PC-9 (cell line): ENCODE results near the gene DIAPH3. TPM values are rescaled to one million over a fixed set of nuclear protein-coding genes. Genes with fewer than 3 reads are reported as not detected.

Experiments
- BruUV-seq: library from RNA; stranded (reverse); fragments of 400-500 nt; replicated peaks from 2 replicates; lab custom pipeline; 2021; lab: Mats Ljungman, UMichigan
- CTCF ChIA-PET: fragments of 300-600 bp; sonication (Branson Sonifier 250); formaldehyde crosslinking; loops from one replicate; lab custom pipeline; 2022; ENCODE audit warnings: antibody characterized with exemption; lab: Charles Lee
- POLR2A ChIA-PET: fragments of 300-600 bp; sonication (Branson Sonifier 250); formaldehyde crosslinking; loops from one replicate; lab custom pipeline; 2022; ENCODE audit warnings: antibody characterized with exemption; ENCODE audit not compliant: unreplicated experiment; lab: Charles Lee
- DNase-seq, 2 experiments: peaks; one replicate each; pipeline versions ENCODE4 v3.0.0 to v3.0.0-alpha.2; 2015 to 2022; ENCODE audit warnings: mixed read lengths in 1 of 2
- H2AFZ ChIP-seq: fragments of 200-600 bp; sonication (generic); 2 replicates; pipeline ENCODE4 v1.8.1; 2017; ENCODE audit warnings: antibody characterized with exemption
- H3F3A ChIP-seq: fragments of 200-600 bp; sonication (generic); 2 replicates; pipeline ENCODE4 v1.8.1; 2017; ENCODE audit warnings: antibody characterized with exemption, mild to moderate bottlenecking, low read depth; ENCODE audit not compliant: insufficient read depth
- H3K27ac ChIP-seq: fragments of 200-600 bp; sonication (generic); 2 replicates; pipeline ENCODE4 v1.6.1; 2016; ENCODE audit warnings: mixed run types
- H3K27me3 ChIP-seq: fragments of 200-600 bp; sonication (generic); 2 replicates; pipeline ENCODE4 v1.6.1; 2016; ENCODE audit warnings: low read depth, mixed run types; ENCODE audit not compliant: insufficient read depth
- H3K36me3 ChIP-seq: fragments of 200-600 bp; sonication (generic); 2 replicates; pipeline ENCODE4 v1.6.1; 2016; ENCODE audit warnings: low read depth, mixed run types
- H3K4me1 ChIP-seq: fragments of 200-600 bp; sonication (generic); replicated peaks from 2 replicates; pipeline ENCODE4 v1.6.1; 2016; ENCODE audit warnings: mixed run types; ENCODE audit not compliant: insufficient read depth
- H3K4me2 ChIP-seq: fragments of 200-600 bp; sonication (generic); 2 replicates; pipeline ENCODE4 v1.6.1; 2017; ENCODE audit warnings: mixed run types
- H3K4me3 ChIP-seq: fragments of 200-600 bp; sonication (generic); 2 replicates; pipeline ENCODE4 v1.6.1; 2016; ENCODE audit warnings: mixed run types
- H3K79me2 ChIP-seq: fragments of 200-600 bp; sonication (generic); 2 replicates; pipeline ENCODE4 v1.6.1; 2017; ENCODE audit warnings: low read depth, mixed run types
- H3K9me2 ChIP-seq: fragments of 200-600 bp; sonication (generic); 2 replicates; pipeline ENCODE4 v1.8.1; 2017; ENCODE audit warnings: mild to moderate bottlenecking; ENCODE audit not compliant: insufficient read depth
- H3K9me3 ChIP-seq: fragments of 200-600 bp; sonication (generic); 2 replicates; pipeline ENCODE4 v1.8.1; 2016; ENCODE audit warnings: low read depth; ENCODE audit not compliant: insufficient read depth
- H4K20me1 ChIP-seq: fragments of 200-600 bp; sonication (generic); 2 replicates; pipeline ENCODE4 v1.8.1; 2017; ENCODE audit not compliant: insufficient read depth
- CTCF ChIP-seq: fragments of 200-600 bp; sonication (generic); conservative IDR thresholded peaks from 2 replicates; pipeline ENCODE4 v1.6.1; 2017; ENCODE audit warnings: mixed run types, antibody characterized with exemption, mild to moderate bottlenecking, moderate library complexity
- EZH2 ChIP-seq: fragments of 200-600 bp; sonication (generic); IDR thresholded peaks from 2 replicates; pipeline ENCODE4 v1.8.0; 2017; ENCODE audit warnings: antibody characterized with exemption, low read depth
- intact Hi-C: fragments of 100-400 bp; cut with micrococcal nuclease; formaldehyde crosslinking; loops from one replicate; pipeline ENCODE4 v1.10.0; 2022; ENCODE audit not compliant: unreplicated experiment
- total RNA-seq: library from RNA; stranded (reverse); gene quantifications from 2 replicates; pipeline ENCODE4 v1.2.3, GENCODE V29; 2021

The DIAPH3 gene
- total RNA-seq, 1 experiment from 2014 or later, result 39.3 TPM

GRCh38 chr13:60035874-60036273, 127.9 kb downstream of the DIAPH3 start:
- no peak for DNase-seq
- Histone ChIP-seq H3K27me3 (no peaks in the 10 kb centered on the region), H4K20me1 (no peaks in the 10 kb centered on the region), H3K4me1 (no peaks in the 10 kb centered on the region), H3K9me2 (no peaks in the 10 kb centered on the region), H3K79me2 (no peaks in the 10 kb centered on the region), H3K9me3 (no peaks in the 10 kb centered on the region), H3F3A (no peaks in the 10 kb centered on the region), H3K27ac (no peak overlapping the region), H2AFZ (no peak overlapping the region), H3K36me3 (no peaks in the 10 kb centered on the region), H3K4me3 (no peak overlapping the region), H3K4me2 (no peak overlapping the region)
- intact Hi-C loops, result no loop called here
- ChIA-PET POLR2A (no interaction called here), CTCF (no interaction called here)
- BruUV-seq, result no TSS peak
- TF ChIP-seq EZH2, result no peak
- TF ChIP-seq CTCF, result no peak

- CTCF ChIA-PET, result no interaction called here
- H2AFZ ChIP-seq, result no peak overlapping the region
- H3F3A ChIP-seq, result no peaks in the 10 kb centered on the region
- BruUV-seq, result no TSS peak
- no peaks in the 10 kb centered on the region for H4K20me1 ChIP-seq
- H3K36me3 ChIP-seq, result no peaks in the 10 kb centered on the region
- no peak overlapping the region for H3K4me2 ChIP-seq
- no peaks in the 10 kb centered on the region for H3K79me2 ChIP-seq
- POLR2A ChIA-PET, result no interaction called here
- no peaks in the 10 kb centered on the region for H3K9me2 ChIP-seq
- no peaks in the 10 kb centered on the region for H3K4me1 ChIP-seq
- H3K9me3 ChIP-seq, result no peaks in the 10 kb centered on the region
- no peak for TF ChIP-seq CTCF
- TF ChIP-seq EZH2, result no peak
- no peaks in the 10 kb centered on the region for H3K27me3 ChIP-seq
- H3K4me3 ChIP-seq, result no peak overlapping the region
- H3K27ac ChIP-seq, result no peak overlapping the region
- intact Hi-C loops, result no loop called here
- no peak for DNase-seq
Observed at GRCh38 chr13:60032851-60033250, 130.9 kb downstream of the DIAPH3 start.

- POLR2A ChIA-PET, result no interaction called here
- CTCF ChIA-PET, result no interaction called here
- no TSS peak for BruUV-seq
Observed at GRCh38 chr13:60028021-60028420, 135.7 kb downstream of the DIAPH3 start.

More at GRCh38 chr13:60028021-60028420, 135.7 kb downstream of the DIAPH3 start:
- no peak overlapping the region for H3K4me2 ChIP-seq
- no peak for DNase-seq
- H3K9me3 ChIP-seq, result no peaks in the 10 kb centered on the region
- no peaks in the 10 kb centered on the region for H3K36me3 ChIP-seq
- intact Hi-C loops, result loop anchor here (5.0 kb wide), 1 partner anchor 44 kb away; no protein-coding TSS in a partner anchor
- no peaks in the 10 kb centered on the region for H3K27me3 ChIP-seq
- H4K20me1 ChIP-seq, result no peaks in the 10 kb centered on the region
- TF ChIP-seq EZH2 (no peak), CTCF (no peak)
- no peak overlapping the region for H3K4me3 ChIP-seq
- H2AFZ ChIP-seq, result no peak overlapping the region
- H3K79me2 ChIP-seq, result no peaks in the 10 kb centered on the region
- H3K9me2 ChIP-seq, result no peaks in the 10 kb centered on the region
- no peaks in the 10 kb centered on the region for H3F3A ChIP-seq
- H3K27ac ChIP-seq, result no peak overlapping the region
- no peaks in the 10 kb centered on the region for H3K4me1 ChIP-seq
